Hematopoietic multipotent progenitor cell treated with erythropoietin and hydrocortisone succinate and interleukin-3 and kit ligand, for 15 days (in vitro differentiated cells): ENCODE data around the gene CABP7.
A peak's percentile ranks its signal among the peaks of the same experiment; 100 is the strongest.

Source experiments
- DNase-seq: peaks from one replicate; pipeline ENCODE4 v3.0.0-alpha.2; 2015; ENCODE audit warnings: low spot score

Gene CABP7

DNA sequence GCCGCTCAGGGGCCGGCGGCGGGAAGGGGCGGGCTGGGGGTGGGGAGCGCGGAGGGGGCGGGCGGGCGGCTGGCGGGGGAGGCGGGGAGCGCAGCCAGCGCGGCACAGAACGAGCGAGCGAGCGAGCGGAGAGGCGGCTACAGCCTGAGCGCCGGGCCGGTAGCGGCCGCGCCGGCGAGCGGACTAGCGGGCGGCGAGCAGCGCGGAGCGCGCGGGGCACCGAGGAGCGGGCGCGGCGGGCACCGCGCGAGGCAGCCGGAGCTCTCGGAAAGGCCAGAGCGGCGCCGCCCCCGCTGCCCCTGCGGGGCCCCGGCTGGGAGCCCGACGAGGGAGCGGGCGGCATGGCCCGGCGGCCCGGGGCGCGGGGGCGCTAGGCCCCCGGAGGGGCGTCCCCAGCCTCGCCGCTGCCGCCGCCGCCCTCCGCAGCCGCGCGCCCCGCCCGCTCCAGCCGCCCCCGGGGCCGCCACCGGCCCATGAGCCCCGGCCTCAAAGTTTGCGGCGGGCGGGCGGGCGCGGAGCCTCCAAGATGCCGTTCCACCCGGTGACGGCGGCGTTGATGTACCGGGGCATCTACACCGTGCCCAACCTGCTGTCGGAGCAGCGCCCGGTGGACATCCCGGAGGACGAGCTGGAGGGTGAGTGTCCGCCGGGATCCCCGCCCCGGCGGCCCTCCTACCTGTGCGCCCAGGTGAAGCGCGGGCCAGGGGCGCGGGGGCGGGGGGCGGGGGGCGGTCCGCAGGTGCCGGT lies at the start of gene CABP7:
TSS of gene CABP7 (plus strand) at position 105 of the 747 bp plus-strand sequence. CDS start at position 527, 422 bp downstream.
- no peak for DNase-seq

DNA sequence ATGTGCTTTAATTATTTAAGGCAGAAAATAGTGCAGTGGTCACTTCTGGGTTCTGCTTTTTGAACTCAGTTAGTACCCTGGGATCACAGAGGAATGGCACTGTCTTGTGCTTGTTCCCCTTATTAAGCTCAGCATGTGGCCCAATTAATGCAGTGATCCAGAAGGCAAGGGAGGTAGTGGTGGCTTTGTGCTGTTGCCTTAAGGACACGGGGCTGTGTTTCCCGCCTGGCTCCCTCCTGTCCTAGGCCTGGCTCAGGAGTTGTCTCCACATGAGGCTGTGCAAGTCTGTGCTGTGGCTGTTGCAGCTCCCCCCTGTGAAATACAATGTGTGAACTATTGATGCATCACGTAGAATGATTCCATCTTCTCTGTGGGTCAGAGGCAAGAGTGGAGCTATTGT lies 49.2 kb upstream of the CABP7 start:
- no peak for DNase-seq

DNA sequence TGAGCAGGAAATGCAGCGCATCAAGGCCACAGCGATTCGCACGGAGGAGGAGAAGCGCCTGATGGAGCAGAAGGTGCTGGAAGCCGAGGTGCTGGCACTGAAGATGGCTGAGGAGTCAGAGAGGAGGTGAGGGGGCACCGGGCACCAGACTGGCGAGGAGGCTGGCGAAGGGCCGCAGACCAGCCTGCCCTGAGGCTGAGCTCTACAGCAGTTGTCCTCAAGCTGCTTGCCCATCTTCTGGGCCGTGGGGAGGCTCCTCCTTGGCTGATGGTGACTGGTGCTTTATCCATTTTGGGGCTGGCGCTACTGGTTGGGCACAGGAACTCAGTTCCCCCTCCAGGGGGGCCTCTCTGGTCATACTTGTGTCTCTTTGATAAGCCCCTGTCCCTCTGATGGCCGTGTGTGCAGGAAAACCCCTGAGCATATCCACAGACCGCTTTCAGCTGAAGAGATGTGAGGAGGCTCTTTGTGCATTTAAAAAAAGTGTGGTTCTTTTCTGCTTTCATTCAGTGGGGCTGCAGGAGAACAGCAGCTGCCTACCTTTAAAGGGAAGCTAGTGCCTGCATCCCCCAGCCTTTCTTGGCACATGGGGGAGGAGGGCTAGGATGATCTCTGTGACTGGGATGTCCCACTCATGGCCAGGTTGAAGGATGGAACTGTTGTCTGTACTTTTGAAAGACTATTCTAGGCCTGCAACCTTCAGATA lies 46.3 kb upstream of the CABP7 start:
- no peak for DNase-seq

DNA sequence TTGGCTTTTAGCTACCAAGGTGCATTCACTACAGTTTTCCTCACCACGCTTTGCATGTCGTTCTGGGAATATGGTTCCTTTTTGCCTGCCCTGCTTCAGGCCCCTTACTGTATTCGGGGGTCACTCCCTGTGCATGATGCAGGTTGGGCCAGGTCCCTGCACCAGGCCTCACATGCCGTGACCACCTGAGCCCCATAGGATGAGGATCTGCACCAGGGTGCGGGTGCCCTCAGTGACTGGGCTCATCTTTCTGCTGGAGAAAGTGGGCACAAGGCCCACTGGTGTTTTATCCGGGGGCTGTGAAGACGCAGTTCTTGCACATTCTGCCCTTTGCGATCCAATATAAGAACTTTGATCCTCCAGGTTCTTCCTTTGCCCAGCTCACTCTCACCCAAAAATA lies 45.7 kb upstream of the CABP7 start:
- DNase-seq, result no peak

DNA sequence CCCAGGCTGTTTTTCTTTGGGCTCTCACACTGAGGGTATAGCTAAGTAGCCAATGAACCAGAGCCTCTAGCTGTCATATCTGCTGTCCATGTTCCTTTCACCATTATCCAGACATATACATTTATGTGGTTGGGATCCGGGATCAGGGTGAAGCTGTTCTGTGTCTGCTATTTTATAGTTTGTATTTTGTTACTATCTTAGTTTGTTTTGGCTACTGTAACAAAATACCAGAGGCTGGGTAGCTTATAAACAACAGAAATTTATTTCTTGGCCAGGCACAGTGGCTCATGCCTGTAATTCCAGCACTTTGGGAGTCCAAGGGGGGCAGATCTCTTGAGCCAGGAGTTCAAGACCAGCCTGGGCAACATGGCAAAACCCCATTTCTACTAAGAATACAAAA lies 40.5 kb upstream of the CABP7 start:
- DNase-seq, result no peak

DNA sequence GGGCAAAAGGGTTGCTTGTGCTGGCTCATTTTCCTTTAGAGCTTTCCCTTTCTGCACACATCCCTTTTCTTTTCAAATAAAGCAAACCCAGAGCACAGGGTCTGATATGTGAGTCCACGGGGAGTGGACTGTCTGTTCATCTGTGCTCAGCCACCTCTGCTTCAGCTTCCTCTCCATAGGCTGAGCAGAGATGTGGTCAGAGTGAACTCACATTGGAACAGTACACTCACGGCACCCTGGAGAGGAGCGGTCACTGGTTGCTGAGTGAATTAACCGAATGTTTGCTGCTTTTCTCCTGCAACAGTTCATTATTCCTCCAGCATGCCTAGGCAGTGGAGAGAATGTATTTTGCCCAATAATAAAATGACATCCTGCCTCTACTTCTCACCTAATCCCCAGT lies 36.3 kb upstream of the CABP7 start:
- no peak for DNase-seq

DNA sequence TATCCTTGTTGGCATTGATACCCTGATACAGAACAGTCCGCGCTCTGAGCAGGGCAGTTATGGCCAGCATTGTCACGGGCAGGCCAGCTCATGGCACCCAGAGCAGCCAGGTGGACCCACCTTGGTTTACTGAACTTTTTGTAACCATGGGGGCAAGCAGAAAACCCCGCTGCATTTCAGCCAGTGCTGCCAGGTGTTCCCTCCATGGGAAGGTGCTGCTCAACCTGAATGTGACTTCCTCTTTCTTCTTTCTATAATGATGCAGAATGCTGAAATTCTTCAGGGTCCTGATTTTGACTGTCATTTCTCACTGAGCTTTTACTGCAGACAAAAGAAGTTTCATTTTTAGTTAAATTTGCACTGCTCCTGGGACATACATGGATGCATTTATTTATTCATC lies 35.6 kb upstream of the CABP7 start:
- DNase-seq, result no peak

DNA sequence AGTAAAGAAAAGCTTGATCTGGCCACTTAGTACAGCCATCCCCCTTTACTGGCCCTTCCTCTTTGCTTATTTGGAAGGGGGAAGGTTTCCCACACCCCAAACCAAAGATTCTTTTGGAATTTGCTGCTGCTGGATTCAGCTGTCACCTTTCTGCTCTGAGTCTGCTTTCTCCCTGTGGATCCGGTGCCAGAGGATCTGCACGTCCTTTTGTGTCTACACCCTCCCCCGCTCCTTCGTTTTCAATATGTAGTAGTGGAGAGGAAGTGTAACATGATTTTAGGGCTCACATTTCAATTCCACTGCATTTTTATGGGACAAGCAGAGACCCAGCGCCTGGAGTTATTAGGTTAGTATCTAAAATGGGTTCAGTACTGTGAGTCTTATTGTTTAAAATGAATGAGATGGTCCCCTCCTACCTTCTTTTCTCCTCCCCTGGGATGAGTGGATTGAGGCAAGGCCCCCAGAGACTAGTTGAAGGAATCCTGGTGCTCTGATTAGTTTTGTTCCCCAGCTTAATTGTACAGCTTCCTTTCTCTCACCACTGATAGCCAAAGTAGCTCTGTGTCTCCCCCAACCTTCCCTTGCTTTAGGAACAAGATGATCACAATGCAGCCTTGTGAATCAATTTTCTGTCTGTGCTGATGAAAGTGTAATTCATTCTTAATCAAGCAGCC lies 30.5 kb upstream of the CABP7 start:
- no peak for DNase-seq

DNA sequence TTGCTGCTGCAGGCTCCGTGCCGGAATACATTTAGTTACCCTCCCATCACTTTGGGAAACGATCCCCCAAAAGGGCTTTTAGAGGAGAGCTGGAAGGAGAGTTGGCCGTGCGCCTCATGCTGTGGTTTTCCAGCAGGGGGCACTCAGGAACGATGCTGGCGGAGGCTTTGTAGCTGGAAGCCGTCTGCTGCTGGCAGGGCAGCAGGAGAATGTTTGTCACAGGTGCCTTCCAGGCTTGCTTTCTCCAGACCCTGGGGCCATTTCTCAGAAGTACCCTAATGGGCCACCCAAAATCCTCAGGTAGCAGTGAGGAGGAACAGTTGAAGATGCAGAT lies 30.0 kb upstream of the CABP7 start:
- DNase-seq, result peak; percentile 69

DNA sequence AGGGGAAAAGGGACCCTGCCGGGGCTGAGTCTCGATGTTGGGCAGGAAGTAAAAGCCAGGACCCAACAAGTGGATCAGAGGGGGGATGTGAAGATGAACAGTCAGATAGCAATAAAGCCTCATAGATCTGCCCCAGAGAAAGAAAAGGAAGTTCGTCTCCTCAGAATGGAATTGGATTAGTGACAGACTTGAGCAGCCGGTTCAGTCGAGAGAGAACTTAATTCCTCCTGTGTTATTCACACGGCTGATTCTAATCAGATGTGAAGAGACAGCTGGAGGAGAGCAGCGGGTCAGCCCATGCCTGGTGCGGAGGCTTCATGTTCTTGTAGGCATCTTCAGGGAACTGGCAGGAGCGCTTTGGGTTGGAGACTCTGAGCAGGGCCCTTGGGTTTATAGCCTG lies 29.3 kb upstream of the CABP7 start:
- DNase-seq, result no peak

DNA sequence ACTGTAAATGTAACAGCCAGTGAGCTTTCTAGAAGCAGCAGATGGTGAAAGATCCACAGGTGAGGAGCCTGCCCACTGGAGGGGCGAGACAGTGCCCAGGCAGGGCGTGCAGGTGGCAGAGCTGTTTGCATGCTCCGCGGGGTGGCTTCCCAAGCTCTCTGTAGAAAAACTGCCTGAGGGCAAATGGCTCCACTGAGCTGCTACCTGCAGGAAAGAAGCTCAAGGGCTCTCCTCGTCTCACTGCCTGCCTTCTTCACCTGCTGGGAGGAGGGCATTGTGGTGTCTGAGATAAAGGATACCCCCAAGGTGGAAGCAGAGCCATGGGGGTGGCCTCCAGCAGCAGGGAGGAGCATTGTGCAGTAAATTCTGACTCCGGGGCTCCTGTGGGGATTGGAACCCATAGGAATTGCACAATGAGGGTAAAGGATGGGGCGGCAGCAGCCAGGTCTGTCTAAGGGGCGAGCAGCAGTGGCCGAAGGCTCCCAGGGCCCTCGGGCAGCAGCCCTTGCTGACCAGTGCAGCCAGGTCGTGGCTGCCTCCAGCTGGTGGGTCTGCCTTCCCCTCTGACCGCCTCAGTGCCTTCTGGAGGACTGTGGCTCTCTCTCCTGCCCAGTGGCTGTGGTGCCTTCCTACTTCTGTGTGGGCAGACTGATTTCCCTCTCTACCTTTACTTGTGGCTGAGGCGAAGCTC lies 28.0 kb upstream of the CABP7 start:
- DNase-seq, result no peak

DNA sequence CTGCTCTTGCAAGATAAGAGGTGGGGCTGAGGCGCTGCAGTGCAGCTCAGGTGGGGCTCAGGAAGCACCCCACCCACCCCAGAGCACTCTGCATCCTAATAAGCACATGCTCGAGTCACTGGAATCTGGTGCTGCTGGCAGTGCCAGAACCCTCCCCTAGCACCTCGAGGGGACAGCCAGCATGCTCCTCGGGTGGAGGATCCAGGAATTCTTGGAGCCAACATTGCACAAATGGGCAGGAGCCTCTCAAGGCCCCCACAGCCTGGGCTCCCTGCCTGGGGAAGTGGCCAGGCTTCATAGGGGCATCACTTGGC lies 27.5 kb upstream of the CABP7 start:
- peak; percentile 39 for DNase-seq

DNA sequence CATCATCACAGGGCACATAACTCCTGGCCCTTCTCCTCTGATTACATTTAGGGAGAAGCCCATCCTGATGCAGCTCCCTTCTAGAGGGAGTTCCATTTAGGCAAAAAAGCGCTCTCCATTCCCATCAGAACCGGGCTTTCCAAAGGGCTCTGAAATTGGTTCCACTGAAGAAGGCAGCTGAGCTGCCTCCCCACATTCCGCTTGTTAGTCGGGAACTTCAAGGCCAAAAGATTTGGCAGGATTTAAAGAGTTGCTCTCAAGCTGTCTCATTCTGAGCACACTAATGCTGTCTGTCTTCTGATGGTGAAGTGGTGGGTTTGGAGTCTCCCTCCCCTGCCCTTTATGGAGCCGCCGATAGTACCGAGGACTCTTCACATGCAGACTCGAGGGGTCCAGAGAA lies 26.6 kb upstream of the CABP7 start:
- no peak for DNase-seq

DNA sequence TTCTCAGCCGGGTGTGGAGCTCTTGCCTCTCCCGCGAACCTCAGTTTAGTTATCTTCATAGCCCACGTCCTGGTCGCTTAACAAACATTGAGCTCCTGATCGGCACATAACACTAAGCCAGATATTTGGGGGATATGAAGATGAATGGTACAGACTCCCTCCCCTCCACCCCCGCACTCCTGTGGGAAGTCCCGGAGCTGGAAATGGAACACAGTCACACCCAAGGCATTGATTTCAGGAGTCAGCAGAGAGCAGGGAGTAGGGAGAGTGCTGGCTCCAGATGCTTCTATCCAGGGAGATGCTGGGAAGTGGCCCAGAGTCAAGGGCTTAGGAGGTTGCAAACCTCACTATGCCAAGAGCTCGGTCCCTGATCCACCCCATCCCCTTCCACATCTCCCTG lies 26.1 kb upstream of the CABP7 start:
- DNase-seq, result no peak

DNA sequence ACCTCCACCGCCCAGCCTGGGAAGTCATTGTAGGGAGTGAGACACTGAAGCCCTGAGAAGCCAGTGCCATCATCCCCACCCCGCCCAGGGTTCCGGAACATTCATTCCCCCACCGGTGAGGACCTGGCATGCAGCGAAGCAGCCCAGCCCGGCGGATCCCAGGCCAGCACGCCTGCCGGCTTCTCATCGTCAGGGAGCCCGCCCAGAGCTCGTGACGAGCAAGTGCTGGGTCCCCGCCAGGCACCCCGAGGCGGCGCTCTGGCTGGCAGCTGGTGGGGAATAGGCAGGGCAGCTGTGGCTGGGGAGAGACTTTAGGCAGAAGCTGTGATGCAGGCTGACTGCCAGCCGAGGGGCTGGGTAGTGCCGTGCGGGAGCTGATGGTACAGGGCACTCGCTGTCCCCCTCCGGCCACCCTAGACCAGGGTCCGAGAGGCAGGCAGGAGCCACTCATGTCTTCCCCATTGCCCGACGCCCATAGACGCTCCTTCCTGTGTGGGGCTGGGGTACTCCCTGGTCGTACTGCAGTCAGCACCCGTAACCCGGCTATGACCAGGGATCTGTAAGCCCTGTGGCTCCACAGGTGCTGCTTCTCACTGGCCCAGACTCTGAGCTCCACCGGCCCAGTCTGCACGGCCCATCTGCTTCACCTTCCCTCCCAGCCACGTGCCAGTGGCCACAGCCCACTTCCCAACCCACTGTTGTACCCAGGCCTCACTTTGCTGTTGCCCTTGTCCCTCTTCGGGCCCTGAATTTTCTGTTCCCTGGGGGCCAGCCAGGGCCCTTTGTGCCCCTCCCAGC lies 24.5 kb upstream of the CABP7 start:
- DNase-seq, result no peak

DNA sequence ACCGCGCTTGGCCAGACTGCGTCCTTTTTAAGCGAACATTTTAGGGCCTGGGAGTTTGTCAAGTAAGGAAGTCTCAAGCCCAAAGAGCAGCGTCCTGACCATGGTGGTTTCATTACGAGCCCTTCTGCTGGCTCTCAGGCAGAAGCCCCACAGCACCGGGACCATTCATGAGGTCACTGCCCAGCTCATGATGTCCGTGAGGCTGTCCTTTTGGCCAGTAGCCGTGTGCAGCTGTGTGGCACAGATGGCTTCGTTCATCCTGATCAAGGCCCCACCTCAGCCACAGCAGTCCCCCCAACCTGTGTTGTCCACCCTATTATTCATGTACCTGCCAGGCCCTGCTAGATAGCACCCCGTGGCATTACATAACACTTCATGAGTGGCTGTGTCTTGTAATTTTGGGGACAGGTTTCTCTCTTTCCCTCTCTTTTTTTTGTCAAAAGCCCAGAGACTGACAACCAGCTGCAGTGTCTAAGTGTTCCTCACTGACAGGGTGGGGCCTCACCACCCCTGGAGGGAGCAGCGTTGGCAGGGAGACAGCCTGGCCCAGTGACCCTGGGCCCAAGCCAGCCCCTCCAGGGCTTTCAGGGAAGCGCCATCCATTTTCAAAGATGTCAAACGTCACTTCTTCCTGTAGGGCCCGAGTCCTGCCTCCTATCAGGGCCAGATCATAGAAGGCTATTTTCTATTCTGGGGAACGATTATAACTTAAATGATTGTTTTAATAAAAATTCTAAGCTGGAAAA lies 21.8 kb upstream of the CABP7 start:
- no peak for DNase-seq

DNA sequence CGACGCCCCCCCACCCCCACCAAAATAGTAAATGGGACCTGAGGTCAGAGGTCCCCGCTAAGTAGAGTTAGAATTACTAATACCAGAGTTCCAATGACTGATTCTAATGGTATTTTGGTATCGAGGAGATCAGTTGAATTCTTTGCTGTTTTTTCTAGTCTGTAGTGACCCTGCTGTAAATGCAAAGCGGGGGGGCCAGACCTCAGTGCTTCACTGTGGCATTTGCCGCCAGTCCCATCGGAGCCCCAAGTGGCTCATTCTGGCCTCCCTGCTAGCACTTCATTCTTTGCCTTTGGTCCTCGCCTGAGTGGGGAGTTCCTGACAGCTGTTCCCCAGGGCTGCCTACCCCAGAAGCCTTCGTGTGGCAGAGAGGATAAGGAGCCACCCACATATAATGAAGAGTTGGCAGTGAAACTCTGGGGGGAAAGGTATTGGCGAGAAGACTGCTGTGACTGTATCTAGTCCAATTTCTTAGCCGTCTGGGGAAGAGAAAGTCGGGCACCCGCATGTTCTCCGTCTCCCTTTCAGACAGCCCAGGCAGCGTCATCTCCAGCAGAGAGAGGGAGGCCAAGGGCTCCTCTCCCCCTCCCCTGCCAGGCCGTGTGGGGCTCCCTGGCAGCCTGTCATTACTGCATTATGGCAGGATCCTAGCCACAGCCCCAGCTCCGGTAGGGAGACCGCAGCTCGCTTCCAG lies 19.4 kb upstream of the CABP7 start:
- DNase-seq, result no peak

DNA sequence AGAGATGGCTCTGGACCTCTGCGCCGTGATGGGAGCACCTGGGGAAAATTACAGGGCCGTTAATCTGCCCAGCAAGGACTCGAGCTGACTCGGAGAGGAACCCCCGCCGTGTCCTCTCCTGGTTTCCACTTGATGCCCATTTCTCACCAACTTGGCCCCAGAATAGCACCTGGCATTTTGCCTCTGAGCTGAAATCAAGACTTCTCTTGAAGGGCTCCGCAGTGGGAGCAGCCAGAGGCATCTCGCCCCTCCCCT lies 19.0 kb upstream of the CABP7 start:
- DNase-seq, result no peak

DNA sequence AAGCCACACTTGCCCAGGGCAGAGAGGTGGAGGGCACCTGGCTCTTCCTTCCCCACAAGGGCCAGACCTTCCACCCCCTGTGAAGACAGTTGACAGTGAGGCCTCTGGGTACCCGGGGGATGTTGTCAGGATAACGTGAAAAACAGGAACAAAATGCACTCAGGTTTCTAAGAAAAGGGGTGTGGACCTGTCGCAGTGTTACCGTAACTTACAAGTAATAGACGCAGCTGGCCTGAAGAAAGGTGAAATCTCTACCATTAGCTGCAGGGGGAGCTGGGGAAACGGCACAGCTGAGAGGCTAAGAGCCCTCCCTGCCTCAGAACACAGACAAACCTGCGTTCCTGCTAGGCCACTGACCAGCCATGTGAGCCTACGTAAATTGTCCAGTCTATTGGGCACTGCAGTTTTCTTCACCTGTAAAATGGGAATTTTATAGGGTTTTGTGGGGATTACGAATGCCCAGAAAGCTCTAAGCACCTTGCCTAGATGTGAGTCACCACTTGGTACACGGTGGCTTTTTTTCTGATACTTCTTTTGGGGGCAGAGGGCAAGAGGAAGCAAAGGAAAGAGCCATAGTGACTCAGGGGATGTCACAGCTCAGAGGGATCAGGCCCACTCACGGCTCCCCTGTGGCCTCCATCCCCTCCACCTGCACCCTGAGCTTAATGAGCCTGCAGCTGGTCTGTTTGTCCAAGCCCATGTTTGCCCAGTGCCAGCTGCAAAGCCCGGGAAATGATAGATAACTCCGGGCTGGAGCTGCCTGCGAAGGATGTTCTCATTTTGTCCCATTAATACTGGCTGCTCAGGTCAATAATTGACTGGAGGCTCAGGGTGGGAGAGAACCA lies 18.4 kb upstream of the CABP7 start:
- peak; percentile 62 for DNase-seq
